ENCODE results near the gene IGSF23.

Gene IGSF23

DNA sequence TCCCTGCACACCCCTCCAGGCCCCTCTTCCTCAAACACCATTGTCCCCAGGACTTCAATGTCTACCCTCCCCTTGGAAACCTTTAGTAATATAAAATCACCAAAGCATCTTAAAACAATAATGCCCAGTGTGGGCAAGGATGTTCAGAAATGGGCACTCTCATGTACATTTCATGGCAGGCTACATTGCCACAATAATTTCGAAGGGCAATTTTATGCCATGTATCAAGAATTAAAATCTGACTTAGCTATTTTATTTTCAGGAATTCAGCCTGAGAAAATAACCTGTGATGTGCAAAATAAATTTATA, 35.8 kb upstream of the IGSF23 start:
- in situ Hi-C loops (cut with MboI; ENCODE audit: low pct_unique_long_range_greater_than_20kb, low sequenced_read_pairs, unreplicated experiment), result no loop called here
- TF ChIP-seq, protein P1, sequence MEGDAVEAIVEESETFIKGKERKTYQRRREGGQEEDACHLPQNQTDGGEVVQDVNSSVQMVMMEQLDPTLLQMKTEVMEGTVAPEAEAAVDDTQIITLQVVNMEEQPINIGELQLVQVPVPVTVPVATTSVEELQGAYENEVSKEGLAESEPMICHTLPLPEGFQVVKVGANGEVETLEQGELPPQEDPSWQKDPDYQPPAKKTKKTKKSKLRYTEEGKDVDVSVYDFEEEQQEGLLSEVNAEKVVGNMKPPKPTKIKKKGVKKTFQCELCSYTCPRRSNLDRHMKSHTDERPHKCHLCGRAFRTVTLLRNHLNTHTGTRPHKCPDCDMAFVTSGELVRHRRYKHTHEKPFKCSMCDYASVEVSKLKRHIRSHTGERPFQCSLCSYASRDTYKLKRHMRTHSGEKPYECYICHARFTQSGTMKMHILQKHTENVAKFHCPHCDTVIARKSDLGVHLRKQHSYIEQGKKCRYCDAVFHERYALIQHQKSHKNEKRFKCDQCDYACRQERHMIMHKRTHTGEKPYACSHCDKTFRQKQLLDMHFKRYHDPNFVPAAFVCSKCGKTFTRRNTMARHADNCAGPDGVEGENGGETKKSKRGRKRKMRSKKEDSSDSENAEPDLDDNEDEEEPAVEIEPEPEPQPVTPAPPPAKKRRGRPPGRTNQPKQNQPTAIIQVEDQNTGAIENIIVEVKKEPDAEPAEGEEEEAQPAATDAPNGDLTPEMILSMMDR (IDR thresholded peaks at IDR 0.05; ENCODE audit: extremely low read depth, insufficient read depth, missing control alignments), result no peak
- DNase-seq (ENCODE audit: low spot score), result no peak

DNA sequence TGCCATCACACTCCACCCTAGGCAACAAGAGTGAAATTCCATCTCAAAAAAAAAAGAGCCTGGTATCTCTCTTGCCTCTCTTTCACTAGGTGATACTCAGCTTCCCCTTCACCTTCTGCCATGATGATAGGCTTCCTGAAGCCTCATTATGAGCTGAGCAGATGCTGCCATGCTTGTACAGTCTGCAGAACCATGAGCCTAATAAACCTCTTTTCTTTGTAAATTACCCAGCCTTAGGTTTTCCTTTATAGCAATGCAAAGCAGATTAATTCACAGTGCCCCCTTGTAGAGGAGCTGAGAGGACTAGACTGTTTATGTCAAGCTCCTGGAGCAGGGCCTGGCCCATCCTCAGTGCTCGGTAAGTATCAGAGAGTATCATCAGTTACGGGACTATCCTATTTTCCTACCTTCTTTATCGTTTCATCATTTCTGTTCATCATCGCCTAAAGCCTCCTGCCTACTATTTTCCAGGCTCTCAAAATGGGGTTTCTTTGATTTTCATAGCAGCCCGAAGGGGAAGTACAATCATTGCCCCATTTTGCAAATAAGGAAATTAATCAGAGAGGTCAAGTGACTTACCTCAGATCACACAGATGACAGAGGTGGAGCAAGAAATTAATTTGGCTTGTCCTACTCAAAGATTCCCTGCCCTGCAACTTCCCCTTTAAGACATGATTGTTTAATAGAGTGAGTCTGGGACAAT, 33.5 kb upstream of the IGSF23 start:
- in situ Hi-C loops (cut with MboI; ENCODE audit: low pct_unique_long_range_greater_than_20kb, low sequenced_read_pairs, unreplicated experiment), result no loop called here
- TF ChIP-seq, protein P1 (IDR thresholded peaks at IDR 0.05; ENCODE audit: extremely low read depth, insufficient read depth, missing control alignments), result no peak
- DNase-seq (ENCODE audit: low spot score), result no peak

DNA sequence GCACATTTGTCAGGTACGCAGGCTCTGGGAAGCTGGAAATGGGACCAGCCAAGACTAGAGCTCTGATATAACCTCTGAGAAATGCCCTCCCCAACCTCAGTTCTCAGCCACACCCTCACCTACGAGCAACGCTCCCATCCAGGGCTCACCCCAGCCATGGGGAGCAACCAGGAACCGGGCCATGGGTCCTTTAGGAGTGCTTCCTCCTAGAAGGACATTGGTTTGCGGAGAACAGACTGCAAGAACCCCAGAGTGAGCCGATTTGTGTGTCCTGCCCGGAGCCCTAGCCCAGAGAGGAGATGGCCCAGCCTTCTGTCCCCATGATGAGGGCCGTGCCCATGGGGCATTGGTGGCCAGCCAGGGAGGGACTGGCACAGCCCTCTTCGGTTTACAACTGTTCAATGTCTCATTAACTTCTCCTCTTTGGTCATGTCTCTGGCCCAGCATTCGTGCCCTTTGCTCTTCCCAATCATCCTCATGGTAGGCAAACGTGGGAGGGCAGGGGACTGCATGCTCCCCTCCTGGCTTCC, 32.9 kb upstream of the IGSF23 start:
- in situ Hi-C loops (cut with MboI; ENCODE audit: low pct_unique_long_range_greater_than_20kb, low sequenced_read_pairs, unreplicated experiment), result no loop called here
- no peak for DNase-seq (ENCODE audit: low spot score)
- TF ChIP-seq, protein P1 (IDR thresholded peaks at IDR 0.05; ENCODE audit: extremely low read depth, insufficient read depth, missing control alignments), result no peak

DNA sequence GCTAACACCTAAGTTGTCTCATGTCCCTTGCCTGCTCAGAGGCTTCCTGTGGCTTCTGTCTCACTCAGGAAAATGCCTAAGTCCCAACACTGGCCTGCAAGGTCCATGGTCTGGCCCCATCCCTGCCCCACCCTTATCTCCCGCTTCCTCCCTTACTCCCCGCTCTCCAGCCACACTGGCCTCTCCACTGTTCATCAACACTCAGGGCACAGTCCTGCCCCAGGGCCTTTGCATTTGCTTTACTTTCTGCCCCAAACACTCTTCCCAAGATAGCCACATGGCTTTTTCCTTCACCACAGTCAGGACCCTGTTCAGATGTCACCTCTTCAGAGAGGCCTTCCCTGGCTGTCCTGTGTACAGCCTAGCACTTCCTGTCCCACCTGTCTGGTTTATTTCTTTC, 32.1 kb upstream of the IGSF23 start:
- no peak for DNase-seq (ENCODE audit: low spot score)
- TF ChIP-seq, protein P1 (IDR thresholded peaks at IDR 0.05; ENCODE audit: extremely low read depth, insufficient read depth, missing control alignments), result no peak
- in situ Hi-C loops (cut with MboI; ENCODE audit: low pct_unique_long_range_greater_than_20kb, low sequenced_read_pairs, unreplicated experiment), result no loop called here

DNA sequence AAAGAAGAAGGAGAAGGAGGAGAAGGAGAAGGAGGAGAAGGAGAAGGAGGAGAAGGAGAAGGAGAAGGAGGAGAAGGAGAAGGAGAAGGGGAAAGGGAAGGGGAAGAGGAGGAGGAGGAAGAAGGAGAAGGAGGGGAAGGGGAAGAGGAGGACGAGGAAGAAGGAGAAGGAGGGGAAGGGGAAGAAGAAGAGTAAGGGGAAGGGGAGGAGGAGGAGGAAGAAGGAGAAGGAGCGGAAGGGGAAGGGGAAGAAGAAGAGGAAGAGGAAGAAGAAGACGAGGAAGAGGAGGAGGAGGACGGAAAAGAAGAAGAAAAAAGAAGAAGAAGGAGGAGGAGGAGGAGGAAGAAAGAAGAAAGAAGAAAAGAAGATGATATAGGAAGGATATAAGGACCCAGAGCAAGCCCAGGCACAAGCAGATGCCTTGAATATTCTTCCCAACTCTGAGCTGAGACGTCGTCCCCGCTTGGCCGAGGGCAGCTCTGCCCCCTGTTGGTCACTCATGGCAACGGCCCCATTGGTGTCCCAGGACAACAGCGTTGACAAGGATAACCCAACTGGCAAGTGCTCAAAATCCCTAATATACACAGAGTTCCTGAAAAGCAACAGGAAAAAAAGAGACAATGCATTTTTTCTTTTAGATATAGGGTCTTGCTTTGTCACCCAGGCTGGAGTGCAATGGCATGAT, 30.6 kb upstream of the IGSF23 start:
- in situ Hi-C loops (cut with MboI; ENCODE audit: low pct_unique_long_range_greater_than_20kb, low sequenced_read_pairs, unreplicated experiment), result no loop called here
- TF ChIP-seq, protein P1 (IDR thresholded peaks at IDR 0.05; ENCODE audit: extremely low read depth, insufficient read depth, missing control alignments), result peak; percentile 55
- DNase-seq (ENCODE audit: low spot score), result peak; percentile 21

DNA sequence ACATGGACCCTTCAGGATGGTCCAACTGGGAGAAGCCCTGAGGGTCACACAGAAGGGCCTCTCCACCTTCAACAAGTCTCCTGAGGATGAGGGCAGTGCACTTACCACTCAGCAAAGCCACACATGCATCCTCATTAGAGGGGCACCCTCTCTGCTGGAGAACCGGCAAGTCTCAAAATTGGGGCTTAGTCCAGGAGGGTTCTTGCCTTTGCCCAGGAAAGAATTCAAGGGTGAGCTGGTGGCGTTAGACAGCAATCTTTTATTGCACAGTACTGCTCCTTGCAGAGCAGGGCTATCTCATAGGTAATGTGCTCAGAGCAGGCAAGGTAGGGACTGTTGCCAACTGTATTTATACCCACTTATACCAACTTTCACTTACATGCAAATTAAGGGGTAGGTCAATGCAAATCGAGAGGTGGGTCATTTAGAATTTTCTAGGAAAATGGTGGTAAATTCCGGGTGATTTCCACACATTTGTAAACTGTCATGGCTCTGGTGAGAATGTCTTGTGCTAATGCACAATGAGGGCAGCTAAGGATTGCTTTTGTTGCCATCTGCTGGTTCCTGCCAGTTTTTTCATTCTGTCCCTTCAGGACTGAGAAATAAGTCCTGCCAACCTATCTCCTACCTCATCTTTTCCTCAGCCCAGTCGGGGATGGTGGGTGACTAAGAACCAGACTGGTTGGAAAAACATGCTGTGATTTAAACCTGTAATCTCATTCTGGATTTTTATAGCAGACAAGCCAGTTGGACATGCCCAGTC, 27.8 kb upstream of the IGSF23 start:
- TF ChIP-seq, protein P1 (IDR thresholded peaks at IDR 0.05; ENCODE audit: extremely low read depth, insufficient read depth, missing control alignments), result no peak
- DNase-seq (ENCODE audit: low spot score), result no peak
- in situ Hi-C loops (cut with MboI; ENCODE audit: low pct_unique_long_range_greater_than_20kb, low sequenced_read_pairs, unreplicated experiment), result no loop called here

Measured in GM13977 (cell line).